ENCODE results near the gene LHFPL3.
A peak's percentile ranks its signal among the peaks of the same experiment; 100 is the strongest.
"Not testable (repeated sequence)": the region's sequence is repeated elsewhere in the genome, so short reads cannot be mapped to it uniquely, and the experiment has no call there.

LHFPL3 gene

DNA sequence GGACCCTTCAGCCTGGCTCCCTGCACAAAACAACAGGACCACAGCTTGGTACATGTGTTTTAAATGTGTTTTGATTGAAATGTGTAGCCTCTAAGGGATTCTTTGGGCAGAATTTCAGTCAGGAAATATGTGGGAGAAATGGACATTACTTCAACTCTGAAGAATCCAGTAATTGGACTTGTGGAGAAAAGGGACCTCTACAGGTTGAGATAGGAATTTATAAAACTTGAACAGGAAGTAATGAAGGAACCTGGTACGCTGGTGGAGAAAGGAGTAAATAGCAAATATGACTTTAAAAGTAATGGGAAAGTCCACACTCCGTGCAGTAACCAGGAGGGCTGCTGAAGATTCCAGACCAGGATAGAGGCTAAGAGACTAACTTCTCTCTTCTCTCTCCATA, 220.5 kb downstream of the LHFPL3 start:
- Mint-ChIP-seq H3K4me1 (no peaks in the 10 kb centered on the region), H3K27me3 (no peaks in the 10 kb centered on the region), H3K27ac (no peak overlapping the region), H3K4me3 (no peak overlapping the region), H3K9me3 (peaks cover 3% of the 10 kb centered on the region), H3K36me3 (ENCODE audit: low read depth) (no peaks in the 10 kb centered on the region)
- no peak for ATAC-seq
- no peak for DNase-seq

- no peak overlapping the region for H3K27ac Mint-ChIP-seq
- H3K36me3 Mint-ChIP-seq (ENCODE audit: low read depth) = no peaks in the 10 kb centered on the region
- H3K4me1 Mint-ChIP-seq = no peaks in the 10 kb centered on the region
- H3K27me3 Mint-ChIP-seq = no peaks in the 10 kb centered on the region
- no peak overlapping the region for H3K4me3 Mint-ChIP-seq
- no peak for DNase-seq
- peaks cover 3% of the 10 kb centered on the region for H3K9me3 Mint-ChIP-seq
- no peak for ATAC-seq
These were observed 222.0 kb downstream of the LHFPL3 start for GRCh38 chr7:104550362-104550761.

GRCh38 chr7:104551226-104551625, 222.8 kb downstream of the LHFPL3 start:
- Mint-ChIP-seq H3K36me3 (ENCODE audit: low read depth) (no peaks in the 10 kb centered on the region), H3K9me3 (peaks cover 3% of the 10 kb centered on the region), H3K27me3 (no peaks in the 10 kb centered on the region), H3K4me3 (no peak overlapping the region), H3K27ac (no peak overlapping the region), H3K4me1 (no peaks in the 10 kb centered on the region)
- ATAC-seq (no peak), DNase-seq (no peak)

- no peaks in the 10 kb centered on the region for H3K36me3 Mint-ChIP-seq (ENCODE audit: low read depth)
- H3K27me3 Mint-ChIP-seq = no peaks in the 10 kb centered on the region
- ATAC-seq = no peak
- no peak overlapping the region for H3K27ac Mint-ChIP-seq
- peaks cover 8% of the 10 kb centered on the region for H3K9me3 Mint-ChIP-seq
- H3K4me1 Mint-ChIP-seq = no peaks in the 10 kb centered on the region
- DNase-seq = peak; percentile 24
- no peak overlapping the region for H3K4me3 Mint-ChIP-seq
These were observed 223.7 kb downstream of the LHFPL3 start for GRCh38 chr7:104552102-104552501.

DNA sequence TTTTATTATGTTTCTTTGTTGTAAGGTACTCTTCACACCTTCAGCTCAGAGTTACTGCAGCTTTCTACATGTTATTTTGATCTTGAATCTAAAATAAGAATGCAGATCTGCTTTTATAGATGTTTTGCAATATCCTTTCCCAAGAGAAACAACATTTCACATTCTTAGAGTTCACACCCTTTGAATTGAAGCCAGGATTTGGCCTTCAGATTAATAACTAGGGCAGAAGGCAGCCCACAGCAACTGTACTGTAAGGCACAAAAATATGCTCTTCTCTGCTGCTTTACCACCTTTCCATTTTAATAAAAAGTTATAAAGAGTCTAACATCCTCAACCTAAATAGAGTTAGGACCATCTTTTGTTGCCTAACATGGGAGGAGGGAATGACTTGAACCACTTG, 224.7 kb downstream of the LHFPL3 start:
- H3K4me3 Mint-ChIP-seq = no peak overlapping the region
- ATAC-seq = no peak
- H3K36me3 Mint-ChIP-seq (ENCODE audit: low read depth) = no peaks in the 10 kb centered on the region
- H3K27ac Mint-ChIP-seq = no peak overlapping the region
- H3K9me3 Mint-ChIP-seq = peaks cover 10% of the 10 kb centered on the region
- H3K27me3 Mint-ChIP-seq = no peaks in the 10 kb centered on the region
- no peak for DNase-seq
- H3K4me1 Mint-ChIP-seq = no peaks in the 10 kb centered on the region

DNA sequence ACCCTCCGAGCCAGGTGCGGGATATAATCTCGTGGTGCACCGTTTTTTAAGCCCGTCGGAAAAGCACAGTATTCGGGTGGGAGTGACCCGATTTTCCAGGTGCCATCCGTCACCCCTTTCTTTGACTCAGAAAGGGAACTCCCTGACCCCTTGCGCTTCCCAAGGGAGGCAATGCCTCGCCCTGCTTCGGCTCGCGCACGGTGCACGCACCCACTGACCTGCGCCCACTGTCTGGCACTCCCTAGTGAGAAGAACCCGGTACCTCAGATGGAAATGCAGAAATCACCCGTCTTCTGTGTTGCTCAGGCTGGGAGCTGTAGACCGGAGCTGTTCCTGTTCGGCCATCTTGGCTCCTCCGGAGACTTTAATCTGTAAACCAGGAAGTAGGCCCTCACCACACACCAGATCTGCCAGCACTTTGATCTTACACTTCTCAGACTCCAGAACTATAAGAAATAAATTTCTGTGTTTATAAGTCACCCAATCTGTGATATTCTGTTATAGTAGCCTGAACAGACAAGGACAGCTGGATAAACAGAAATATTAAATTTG, 235.0 kb downstream of the LHFPL3 start:
- not testable (repeated sequence) for H3K36me3 Mint-ChIP-seq (ENCODE audit: low read depth); H3K4me1 Mint-ChIP-seq; ATAC-seq; H3K9me3 Mint-ChIP-seq; DNase-seq; H3K27ac Mint-ChIP-seq; H3K27me3 Mint-ChIP-seq; H3K4me3 Mint-ChIP-seq

- Mint-ChIP-seq H3K9me3 (no peaks in the 10 kb centered on the region), H3K27ac (no peak overlapping the region), H3K4me3 (no peak overlapping the region), H3K4me1 (no peaks in the 10 kb centered on the region), H3K36me3 (ENCODE audit: low read depth) (no peaks in the 10 kb centered on the region), H3K27me3 (peaks cover 1% of the 10 kb centered on the region)
- ATAC-seq (no peak), DNase-seq (no peak)
These were observed 241.3 kb downstream of the LHFPL3 start for GRCh38 chr7:104569751-104570150.

GRCh38 chr7:104572554-104572953, 244.2 kb downstream of the LHFPL3 start:
- Mint-ChIP-seq H3K36me3 (ENCODE audit: low read depth) (no peaks in the 10 kb centered on the region), H3K9me3 (no peaks in the 10 kb centered on the region), H3K27me3 (peaks cover 1% of the 10 kb centered on the region), H3K4me1 (no peaks in the 10 kb centered on the region), H3K27ac (no peak overlapping the region), H3K4me3 (no peak overlapping the region)
- DNase-seq (no peak), ATAC-seq (no peak)

DNA sequence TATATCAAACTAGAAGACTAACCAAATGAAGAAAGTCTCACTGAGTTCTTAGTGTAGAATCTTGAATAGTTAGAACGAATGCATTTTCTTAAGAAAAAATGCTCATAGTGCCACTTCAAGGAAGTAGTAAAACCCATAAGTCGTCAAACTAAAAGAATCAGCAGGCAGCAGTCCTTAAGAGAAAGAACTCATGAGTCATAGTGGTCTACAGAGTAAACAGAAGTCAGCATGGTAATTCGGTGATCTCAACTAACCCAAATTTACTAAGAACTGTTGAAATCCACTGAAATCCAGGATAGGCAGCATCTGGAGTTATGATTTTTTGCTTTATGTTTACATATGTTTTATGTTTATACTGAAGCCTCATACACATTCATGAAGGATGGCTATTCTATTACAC, 256.2 kb downstream of the LHFPL3 start:
- Mint-ChIP-seq H3K27me3 (no peaks in the 10 kb centered on the region), H3K36me3 (ENCODE audit: low read depth) (no peaks in the 10 kb centered on the region), H3K4me1 (no peaks in the 10 kb centered on the region), H3K4me3 (no peak overlapping the region), H3K9me3 (peaks cover 3% of the 10 kb centered on the region), H3K27ac (no peak overlapping the region)
- DNase-seq = no peak
- ATAC-seq = no peak

- H3K4me1 Mint-ChIP-seq; H3K36me3 Mint-ChIP-seq (ENCODE audit: low read depth); ATAC-seq; H3K27me3 Mint-ChIP-seq; H3K27ac Mint-ChIP-seq; H3K4me3 Mint-ChIP-seq; H3K9me3 Mint-ChIP-seq; DNase-seq: not testable (repeated sequence)
These were observed 267.2 kb downstream of the LHFPL3 start for GRCh38 chr7:104595591-104595990.

DNA sequence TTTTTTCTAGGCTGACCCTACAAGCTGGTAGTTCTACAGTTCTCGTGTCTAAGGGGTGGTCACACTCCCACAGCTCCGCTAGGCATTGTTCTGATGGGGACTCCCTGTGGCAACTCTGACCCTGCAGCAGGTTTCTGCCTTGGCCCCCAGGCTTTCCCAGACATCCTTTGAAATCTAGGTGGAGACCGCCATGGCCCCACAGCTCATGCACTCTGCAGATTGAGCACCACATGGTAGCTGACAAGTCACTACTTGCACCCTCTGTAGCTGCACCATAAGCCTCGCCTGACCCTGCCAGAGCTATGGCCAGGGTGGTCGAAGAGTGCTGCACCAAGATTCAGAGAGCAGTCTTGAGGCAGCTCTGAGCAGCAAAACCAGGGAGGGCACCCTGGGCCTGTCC, 275.6 kb downstream of the LHFPL3 start:
- H3K27me3 Mint-ChIP-seq = peaks cover 5% of the 10 kb centered on the region
- H3K9me3 Mint-ChIP-seq = no peaks in the 10 kb centered on the region
- no peaks in the 10 kb centered on the region for H3K36me3 Mint-ChIP-seq (ENCODE audit: low read depth)
- DNase-seq (no peak), ATAC-seq (no peak)
- H3K27ac Mint-ChIP-seq = no peak overlapping the region
- H3K4me3 Mint-ChIP-seq = no peak overlapping the region
- no peaks in the 10 kb centered on the region for H3K4me1 Mint-ChIP-seq

GRCh38 chr7:104604706-104605105, 276.3 kb downstream of the LHFPL3 start:
- no peak overlapping the region for H3K27ac Mint-ChIP-seq
- no peaks in the 10 kb centered on the region for H3K4me1 Mint-ChIP-seq
- peaks cover 5% of the 10 kb centered on the region for H3K27me3 Mint-ChIP-seq
- H3K36me3 Mint-ChIP-seq (ENCODE audit: low read depth) = no peaks in the 10 kb centered on the region
- no peak overlapping the region for H3K4me3 Mint-ChIP-seq
- DNase-seq = no peak
- ATAC-seq = no peak
- no peaks in the 10 kb centered on the region for H3K9me3 Mint-ChIP-seq

DNA sequence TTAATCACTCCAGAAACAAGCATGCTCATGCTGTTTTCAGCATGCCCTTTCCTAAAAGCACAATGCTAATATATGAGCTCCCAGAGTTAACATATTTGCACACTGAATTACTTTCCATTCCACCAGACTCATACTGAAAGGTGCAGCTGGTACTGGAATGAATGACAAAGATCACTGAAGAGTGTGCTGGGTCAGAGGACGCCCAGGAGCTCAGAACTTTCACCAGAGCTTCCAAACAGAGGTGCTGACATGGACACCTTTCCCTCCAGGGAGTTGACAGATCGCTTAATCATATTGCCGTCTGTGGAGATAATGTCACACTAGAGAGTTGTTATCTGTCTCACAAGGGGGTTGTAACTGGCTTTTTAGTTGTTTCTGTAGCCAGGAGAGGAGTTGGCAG, 292.9 kb downstream of the LHFPL3 start:
- no peaks in the 10 kb centered on the region for H3K36me3 Mint-ChIP-seq (ENCODE audit: low read depth)
- no peak for ATAC-seq
- no peaks in the 10 kb centered on the region for H3K9me3 Mint-ChIP-seq
- H3K27ac Mint-ChIP-seq = no peak overlapping the region
- no peak overlapping the region for H3K4me3 Mint-ChIP-seq
- no peaks in the 10 kb centered on the region for H3K4me1 Mint-ChIP-seq
- peaks cover under 1% of the 10 kb centered on the region for H3K27me3 Mint-ChIP-seq
- DNase-seq = no peak

GRCh38 chr7:104625956-104626355, 297.6 kb downstream of the LHFPL3 start:
- Mint-ChIP-seq H3K36me3 (ENCODE audit: low read depth) (no peaks in the 10 kb centered on the region), H3K4me1 (no peaks in the 10 kb centered on the region), H3K27me3 (peaks cover 3% of the 10 kb centered on the region), H3K9me3 (no peaks in the 10 kb centered on the region), H3K27ac (no peak overlapping the region), H3K4me3 (no peak overlapping the region)
- no peak for DNase-seq
- no peak for ATAC-seq

DNA sequence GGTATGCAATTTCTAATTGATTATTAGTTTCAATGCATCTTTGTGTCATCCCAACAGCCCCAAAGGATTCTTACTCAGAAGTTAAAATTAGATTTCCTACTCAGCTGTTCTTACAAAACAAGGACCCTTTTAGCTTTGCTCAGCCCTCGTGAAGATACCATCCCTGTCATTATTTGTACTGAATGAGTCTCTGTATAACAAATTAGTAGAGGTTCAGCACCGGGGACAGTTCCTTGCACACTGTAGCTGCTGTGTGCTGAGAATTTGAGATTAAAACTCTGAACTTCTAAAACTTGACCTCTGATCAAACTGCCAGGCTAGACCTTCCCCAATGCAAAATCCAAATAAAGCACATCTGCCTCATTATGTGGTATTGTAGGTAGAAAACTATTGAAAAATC, 299.1 kb downstream of the LHFPL3 start:
- H3K4me3 Mint-ChIP-seq = no peak overlapping the region
- no peaks in the 10 kb centered on the region for H3K9me3 Mint-ChIP-seq
- H3K4me1 Mint-ChIP-seq = no peaks in the 10 kb centered on the region
- peaks cover 3% of the 10 kb centered on the region for H3K27me3 Mint-ChIP-seq
- no peak overlapping the region for H3K27ac Mint-ChIP-seq
- ATAC-seq = no peak
- DNase-seq = peak; percentile 3
- H3K36me3 Mint-ChIP-seq (ENCODE audit: low read depth) = no peaks in the 10 kb centered on the region

DNA sequence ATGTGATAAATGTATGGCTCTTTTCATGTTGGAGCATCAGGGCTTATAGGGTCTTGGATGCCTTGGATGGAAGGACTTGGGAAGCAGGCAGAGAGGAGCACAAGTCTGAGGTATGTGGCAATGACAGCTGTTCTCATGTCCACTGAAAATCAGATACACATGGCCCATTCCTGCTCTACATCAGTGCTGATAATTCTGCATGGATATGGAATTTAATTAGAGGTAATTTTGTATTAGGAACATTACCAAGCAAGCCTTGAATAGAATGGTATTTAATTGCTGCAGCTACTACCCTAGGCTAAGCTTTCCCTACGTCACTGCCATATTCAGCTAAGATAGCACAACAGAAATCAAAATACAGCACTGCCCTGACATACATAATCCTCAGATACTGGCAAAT, 299.6 kb downstream of the LHFPL3 start:
- ATAC-seq (no peak), DNase-seq (no peak)
- H3K36me3 Mint-ChIP-seq (ENCODE audit: low read depth) = no peaks in the 10 kb centered on the region
- H3K27me3 Mint-ChIP-seq = peaks cover 3% of the 10 kb centered on the region
- no peak overlapping the region for H3K4me3 Mint-ChIP-seq
- H3K9me3 Mint-ChIP-seq = no peaks in the 10 kb centered on the region
- no peak overlapping the region for H3K27ac Mint-ChIP-seq
- no peaks in the 10 kb centered on the region for H3K4me1 Mint-ChIP-seq

Measured in activated naive CD8-positive, alpha-beta T cell treated with anti-CD3 and anti-CD28 coated beads, Interleukin-2, amount 50 U/mL, for 24 hours (primary cell).